NCI-H510A (cell line): ENCODE measurements around the gene PEX7.
"Not testable (repeated sequence)": the region's sequence is repeated elsewhere in the genome, so short reads cannot be mapped to it uniquely, and the experiment has no call there.

ENCODE experiments used
- DNase-seq: peaks from one replicate; lab custom pipeline; 2025; lab: John Stamatoyannopoulos, UW

Gene PEX7

DNA sequence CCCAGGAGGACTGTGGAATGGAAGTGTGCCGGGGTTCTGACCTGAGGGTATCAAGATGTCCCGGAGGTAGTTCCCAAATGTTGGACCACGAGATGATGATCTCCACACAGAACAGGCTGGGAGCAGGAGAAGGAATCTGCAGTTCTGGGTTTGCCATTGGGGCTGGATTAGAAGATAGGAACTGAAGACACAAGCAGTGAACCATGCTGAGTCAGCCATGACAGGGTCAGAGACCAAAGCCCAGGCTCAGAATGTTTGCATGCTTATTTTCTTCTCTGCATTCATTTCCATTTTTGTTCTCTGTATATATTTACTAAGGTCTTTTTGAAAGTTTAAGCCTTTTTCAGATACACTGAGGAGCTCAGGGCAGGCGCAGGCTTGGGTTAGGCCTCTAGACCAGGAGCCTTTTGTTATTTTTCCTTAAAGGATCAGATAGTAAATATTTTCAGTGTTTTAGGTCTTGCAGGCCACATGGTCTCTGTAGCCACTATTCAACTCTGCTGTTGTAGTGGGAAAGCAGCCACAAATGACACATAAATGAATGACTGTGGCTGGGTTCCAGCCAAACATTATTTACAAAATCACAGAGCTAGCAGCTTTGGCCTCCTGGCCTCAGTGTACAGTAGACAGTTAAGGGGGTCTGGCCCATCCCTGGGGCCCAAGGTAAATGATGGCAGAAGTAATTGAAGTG is 128.2 kb downstream of the PEX7 start:
- DNase-seq, result no peak

DNA sequence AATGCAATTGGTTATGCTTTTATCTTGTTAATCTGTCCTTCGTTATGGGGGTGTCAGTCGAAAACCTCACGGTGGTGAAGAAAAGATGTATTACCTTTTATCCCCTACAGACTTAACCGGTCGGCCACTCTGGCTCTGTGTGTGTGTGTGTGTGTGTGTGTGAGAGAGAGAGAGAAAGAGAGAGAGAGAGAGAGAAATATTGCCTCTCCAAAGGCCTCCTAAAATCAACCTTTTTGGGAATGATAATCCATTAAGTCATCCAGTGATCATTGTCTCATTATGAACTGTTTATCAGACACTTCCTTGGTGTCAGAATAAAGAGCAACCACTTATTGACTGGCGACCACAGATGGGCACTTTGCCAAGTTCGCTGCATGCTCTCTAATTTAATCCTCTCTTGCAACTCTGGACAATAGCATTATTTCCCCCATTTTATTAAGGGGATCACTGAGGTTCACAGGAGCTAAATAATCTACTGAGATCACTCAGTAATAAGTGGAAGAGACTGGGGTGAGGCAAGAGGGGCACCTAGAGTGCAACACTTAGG is 130.4 kb downstream of the PEX7 start:
- peak; percentile 4 for DNase-seq

DNA sequence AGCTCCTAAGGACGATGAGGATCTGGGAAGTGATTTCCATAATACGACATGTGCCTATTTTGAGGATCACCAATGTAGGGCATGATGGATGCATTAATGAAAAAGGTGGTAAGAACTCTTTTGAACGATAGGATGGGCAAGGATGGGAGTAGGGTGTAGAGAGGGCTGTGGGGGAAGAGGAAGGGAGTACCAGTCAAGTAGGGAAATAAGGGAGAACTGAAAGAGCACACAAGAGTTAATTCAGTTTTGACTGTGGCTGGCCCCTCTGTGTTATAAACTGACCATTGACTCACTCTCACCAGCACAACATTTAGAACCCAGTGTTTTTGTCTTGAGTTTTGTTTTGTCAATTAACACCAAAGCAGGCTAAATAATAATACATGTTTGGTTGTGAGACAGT is 132.7 kb downstream of the PEX7 start:
- no peak for DNase-seq

DNA sequence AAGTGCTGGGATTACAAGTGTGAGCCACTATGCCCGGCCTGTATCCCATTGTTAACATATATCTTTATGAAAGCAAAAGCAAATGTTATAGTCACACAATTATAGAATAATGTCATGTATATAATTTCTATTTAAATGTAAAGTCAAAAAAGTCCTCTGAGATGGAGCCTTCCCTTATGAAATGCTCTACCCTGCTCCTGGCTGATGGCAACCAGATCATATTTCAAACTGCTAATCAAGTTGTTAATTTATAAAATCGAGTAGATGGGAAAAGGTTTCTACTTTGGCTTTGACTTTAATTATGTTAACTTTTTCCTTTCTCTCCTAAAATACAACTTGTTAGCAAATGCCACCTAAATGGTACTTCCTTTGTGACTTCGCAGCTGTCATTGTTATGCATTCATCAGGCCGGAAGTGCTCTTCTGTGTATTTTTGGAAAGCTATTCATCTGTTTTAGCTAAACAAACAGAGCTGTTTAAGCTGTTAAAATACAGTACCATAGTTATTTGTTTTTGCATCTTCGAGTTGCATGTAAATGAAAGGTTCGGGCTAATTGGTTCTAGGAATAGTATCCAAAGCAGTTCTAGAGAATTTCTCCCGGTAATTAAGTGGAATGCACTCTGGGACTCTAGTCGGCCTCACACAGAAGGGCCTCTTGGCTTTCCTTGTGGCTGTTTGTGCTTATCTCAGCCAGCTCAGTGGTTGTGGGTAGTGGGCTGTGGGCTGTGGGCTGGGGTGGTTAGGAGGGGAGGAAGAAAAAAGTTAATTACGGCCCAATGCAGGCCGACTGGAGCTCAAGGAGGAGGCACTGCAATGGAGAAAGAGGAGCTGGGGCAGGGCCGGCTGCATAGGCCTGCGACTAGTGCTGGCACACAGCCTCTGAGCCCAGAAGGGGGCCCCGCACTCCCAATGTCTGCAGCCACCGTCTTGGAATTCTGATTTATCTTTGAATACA is 134.5 kb downstream of the PEX7 start:
- DNase-seq, result no peak

DNA sequence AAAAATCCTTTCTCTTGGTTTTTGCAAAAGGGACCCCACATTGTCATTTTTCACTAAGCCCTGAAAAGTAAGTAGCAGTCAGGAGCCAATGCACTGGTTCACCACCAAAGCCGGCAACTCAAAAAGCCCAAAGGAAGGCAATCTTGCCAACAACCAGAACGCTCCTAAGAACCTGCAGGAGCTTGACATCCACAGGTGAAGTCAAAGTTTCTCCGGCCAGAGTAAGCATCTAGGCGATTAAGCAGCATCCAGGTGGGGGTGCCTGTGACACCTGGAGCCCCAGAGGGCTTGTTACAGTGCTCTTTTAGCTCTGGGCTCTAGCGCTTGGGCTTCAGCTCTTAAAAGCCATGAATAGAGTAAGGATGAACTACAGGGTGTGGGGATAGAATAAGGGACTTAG is 135.8 kb downstream of the PEX7 start:
- DNase-seq, result no peak

DNA sequence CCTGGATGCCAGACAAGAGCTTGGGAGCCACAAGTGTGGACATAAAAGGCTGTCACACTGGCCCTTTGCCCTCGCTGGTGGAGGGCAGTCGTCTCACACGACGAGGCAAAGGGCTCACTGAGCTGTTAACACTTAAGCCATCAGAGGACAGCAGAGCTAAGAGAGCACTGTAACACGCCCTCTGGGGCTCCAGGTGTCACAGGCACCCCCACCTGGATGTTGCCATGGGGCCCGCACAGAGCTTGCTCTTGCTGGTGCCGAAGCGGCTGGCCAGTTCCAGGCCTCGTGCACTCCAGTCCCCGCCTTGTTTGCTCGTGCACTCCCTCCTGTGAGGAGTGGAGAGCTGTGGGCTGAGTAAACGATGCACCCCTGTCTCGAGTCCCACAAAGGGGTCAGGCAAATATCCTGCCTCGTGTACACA is 137.1 kb downstream of the PEX7 start:
- peak; percentile 72 for DNase-seq

DNA sequence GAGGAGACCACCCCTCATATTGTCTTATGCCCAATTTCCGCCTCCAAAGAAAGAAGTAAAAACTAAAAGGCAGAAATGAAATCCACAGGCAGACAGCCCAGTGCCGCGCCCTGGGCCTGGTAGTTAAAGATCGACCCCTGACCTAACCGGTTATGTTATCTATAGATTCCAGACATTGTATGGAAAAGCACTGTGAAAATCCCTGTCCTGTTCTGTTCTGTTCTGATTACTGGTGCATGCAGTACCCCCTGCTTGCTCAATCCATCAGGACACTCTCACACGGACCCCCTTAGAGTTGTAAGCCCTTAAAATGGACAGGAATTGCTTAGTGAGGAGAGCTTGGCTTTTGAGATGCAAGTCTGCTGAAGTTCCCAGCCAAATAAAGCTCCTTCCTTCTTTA is 137.5 kb downstream of the PEX7 start:
- not testable (repeated sequence) for DNase-seq

DNA sequence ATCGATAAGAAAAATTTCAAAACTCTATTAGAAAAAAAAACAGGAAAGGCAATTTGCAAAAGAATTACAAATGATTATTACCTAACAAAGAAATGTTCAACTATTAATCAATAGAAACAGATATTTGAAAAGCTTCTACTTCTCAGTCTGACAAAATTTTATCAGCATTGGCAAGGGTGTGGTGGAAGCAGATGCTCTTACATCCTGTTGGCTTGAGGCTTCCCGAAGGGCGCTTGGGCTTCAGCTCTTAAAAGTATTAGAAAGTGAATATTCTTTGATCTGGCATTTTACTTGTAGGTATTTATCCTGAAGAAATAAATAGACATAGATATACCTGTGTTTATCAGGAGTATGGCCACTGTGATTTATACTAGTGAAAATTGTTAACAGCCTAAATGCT is 138.4 kb downstream of the PEX7 start:
- DNase-seq, result no peak

DNA sequence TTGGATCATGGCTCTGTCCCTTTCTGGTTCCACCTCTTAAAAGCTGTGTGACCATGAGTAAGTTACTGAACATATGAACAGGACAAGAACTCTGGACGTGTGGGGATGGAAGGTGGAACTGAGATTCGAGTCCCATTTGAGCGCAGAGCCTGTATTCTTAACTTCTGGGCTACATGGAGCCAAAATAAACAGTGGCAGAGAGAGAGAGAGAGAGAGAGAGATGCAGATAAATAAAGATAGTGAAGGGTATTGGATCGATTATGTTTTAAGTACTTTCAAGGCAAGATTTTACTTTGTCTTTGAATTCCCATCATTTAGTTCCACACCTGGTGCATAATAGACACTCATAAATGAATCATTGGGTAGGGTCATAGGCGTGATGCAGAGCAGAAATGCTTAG is 139.5 kb downstream of the PEX7 start:
- DNase-seq, result no peak

DNA sequence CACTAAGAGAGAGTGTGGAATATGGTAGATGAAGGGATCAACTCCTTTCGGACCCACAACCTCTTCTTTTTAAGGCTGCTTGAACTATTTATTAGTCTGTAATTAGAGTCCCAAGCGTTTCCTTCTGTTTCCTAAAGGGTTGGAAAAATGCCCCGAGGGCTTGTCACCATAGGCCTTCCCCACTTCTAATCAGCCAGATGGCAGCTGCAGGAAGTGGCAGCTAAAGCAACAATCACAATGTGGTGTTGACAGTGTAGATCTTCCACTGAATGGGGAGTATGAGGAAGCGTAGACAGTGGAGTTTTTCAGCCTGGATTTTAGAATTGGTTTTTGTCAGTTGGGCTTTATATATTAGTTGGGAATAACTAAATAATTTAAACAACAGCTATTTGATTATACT is 140.3 kb downstream of the PEX7 start:
- peak; percentile 62 for DNase-seq

DNA sequence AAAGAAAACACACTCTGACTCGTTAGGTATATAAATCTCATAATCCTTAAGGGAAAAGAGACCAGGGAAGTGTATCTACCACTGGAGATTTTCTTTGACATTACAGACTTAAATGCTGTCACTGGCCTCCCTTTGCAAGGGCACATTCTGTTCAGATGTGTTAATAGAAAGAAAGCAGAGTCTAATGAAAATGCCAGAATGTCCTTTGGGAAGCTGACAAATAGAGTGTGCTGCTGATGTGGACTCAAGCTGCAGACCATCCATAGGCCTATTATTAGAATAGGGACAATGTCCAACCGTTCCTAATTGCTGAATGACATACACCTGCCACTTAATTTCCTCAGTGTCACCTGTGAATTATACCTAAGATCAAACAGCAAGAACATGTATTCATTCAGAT is 140.9 kb downstream of the PEX7 start:
- DNase-seq, result no peak
